ENCODE results near the gene ZSWIM8.

- no peak for TF ChIP-seq POLR2A (IDR thresholded peaks at IDR 0.05; ENCODE audit: low read depth, low read length)
- no peak for TF ChIP-seq POLR2AphosphoS5 (IDR thresholded peaks at IDR 0.05; ENCODE audit: low read depth, low read length)
- no peak for TF ChIP-seq TAF1 (IDR thresholded peaks at IDR 0.05; ENCODE audit: low read depth, low read length)
- no peak for TF ChIP-seq POU2F2 (IDR thresholded peaks at IDR 0.05; ENCODE audit: low read depth, low read length)
- TF ChIP-seq PAX5 (IDR thresholded peaks at IDR 0.05; ENCODE audit: insufficient read depth, low read length, severe bottlenecking) = no peak
- no peak for TF ChIP-seq SPI1 (IDR thresholded peaks at IDR 0.05; ENCODE audit: low read depth, low read length)
Measured at GRCh38 chr10:73823391-73823790, 38.0 kb downstream of the ZSWIM8 start.

Measured in GM12891 (cell line).